Nephron (organoid): Measurements from ENCODE around the gene OBP2A.

Experiments used
- H3K27ac Mint-ChIP-seq, 3 experiments: 2 replicates each; pipeline ENCODE4 v1.8.0; 2020; ENCODE audit warnings: mixed read lengths in 3 of 3, mild to moderate bottlenecking in 2 of 3, moderate library complexity in 1 of 3
- H3K27me3 Mint-ChIP-seq: 2 replicates; pipeline ENCODE4 v1.8.0; 2021; ENCODE audit warnings: low read depth, mild to moderate bottlenecking, moderate library complexity, mixed read lengths
- H3K36me3 Mint-ChIP-seq: 2 replicates; pipeline ENCODE4 v1.8.0; 2020; ENCODE audit warnings: low read depth, mixed read lengths
- H3K4me1 Mint-ChIP-seq: 2 replicates; pipeline ENCODE4 v1.8.0; 2020; ENCODE audit warnings: mixed read lengths
- H3K4me3 Mint-ChIP-seq, 3 experiments: 2 replicates each; pipeline ENCODE4 v1.8.0; 2020; ENCODE audit warnings: mild to moderate bottlenecking in 3 of 3, mixed read lengths in 3 of 3, moderate library complexity in 2 of 3
- H3K9me3 Mint-ChIP-seq: 2 replicates; pipeline ENCODE4 v1.8.0; 2020; ENCODE audit warnings: mixed read lengths
- TF ChIP-seq, protein P1 (sequence below), 3 experiments: fragments of 200-600 bp; sonication (generic); IDR thresholded peaks; one replicate each; pipeline ENCODE4 v1.5.0; 2021; ENCODE audit warnings: antibody characterized with exemption in 3 of 3; ENCODE audit not compliant: unreplicated experiment in 3 of 3

OBP2A gene

DNA sequence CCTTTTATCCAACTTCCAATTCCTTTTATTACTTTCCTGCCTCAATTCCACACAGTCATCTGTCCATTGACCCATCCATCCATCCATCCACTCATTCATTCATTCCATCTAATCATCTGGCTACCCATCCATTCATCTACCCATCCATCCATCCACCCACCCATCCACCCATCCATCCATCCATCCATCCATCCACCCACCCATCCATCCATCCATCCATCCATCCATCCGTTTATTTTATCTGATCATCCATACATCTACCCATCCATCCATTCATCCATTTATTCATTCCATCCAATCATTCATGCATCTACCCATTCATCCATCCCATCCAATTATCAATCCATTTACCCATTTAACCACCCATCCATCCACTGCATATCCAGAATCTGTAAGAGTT lies 27.2 kb downstream of the OBP2A start:
- Mint-ChIP-seq H3K4me3 (no peak overlapping the region), H3K4me1 (no peaks in the 10 kb centered on the region), H3K9me3 (peaks cover 9% of the 10 kb centered on the region), H3K36me3 (no peaks in the 10 kb centered on the region), H3K27me3 (no peaks in the 10 kb centered on the region), H3K27ac (no peak overlapping the region)
- TF ChIP-seq, protein P1, sequence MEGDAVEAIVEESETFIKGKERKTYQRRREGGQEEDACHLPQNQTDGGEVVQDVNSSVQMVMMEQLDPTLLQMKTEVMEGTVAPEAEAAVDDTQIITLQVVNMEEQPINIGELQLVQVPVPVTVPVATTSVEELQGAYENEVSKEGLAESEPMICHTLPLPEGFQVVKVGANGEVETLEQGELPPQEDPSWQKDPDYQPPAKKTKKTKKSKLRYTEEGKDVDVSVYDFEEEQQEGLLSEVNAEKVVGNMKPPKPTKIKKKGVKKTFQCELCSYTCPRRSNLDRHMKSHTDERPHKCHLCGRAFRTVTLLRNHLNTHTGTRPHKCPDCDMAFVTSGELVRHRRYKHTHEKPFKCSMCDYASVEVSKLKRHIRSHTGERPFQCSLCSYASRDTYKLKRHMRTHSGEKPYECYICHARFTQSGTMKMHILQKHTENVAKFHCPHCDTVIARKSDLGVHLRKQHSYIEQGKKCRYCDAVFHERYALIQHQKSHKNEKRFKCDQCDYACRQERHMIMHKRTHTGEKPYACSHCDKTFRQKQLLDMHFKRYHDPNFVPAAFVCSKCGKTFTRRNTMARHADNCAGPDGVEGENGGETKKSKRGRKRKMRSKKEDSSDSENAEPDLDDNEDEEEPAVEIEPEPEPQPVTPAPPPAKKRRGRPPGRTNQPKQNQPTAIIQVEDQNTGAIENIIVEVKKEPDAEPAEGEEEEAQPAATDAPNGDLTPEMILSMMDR (IDR thresholded peaks at IDR 0.05; ENCODE audit: unreplicated experiment in 3 of 3), result no peak

DNA sequence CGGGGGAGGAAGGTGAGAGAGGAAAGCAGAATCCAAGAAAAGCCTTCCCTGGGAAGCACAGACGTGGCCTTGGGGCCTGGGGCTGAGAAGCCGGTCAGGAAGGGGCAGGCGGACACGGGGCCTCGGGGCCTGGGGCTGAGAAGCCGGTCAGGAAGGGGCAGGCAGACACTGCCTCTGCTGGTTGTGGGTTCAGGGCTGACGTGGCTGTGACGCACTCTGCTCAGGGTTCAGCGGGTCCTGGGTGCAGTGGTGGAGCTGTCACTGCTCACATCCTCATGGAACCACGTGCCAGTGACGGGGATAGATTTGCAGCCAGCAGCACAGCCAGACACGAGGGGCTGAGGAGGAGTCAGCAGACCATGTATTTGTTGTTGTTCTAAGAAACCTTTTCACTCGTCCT lies 28.4 kb downstream of the OBP2A start:
- no peaks in the 10 kb centered on the region for H3K27me3 Mint-ChIP-seq
- no peaks in the 10 kb centered on the region for H3K4me1 Mint-ChIP-seq
- no peaks in the 10 kb centered on the region for H3K36me3 Mint-ChIP-seq
- H3K27ac Mint-ChIP-seq, result no peak overlapping the region
- TF ChIP-seq, protein P1 (IDR thresholded peaks at IDR 0.05; ENCODE audit: unreplicated experiment in 3 of 3), result no peak
- no peak overlapping the region for H3K4me3 Mint-ChIP-seq
- peaks cover 3% of the 10 kb centered on the region for H3K9me3 Mint-ChIP-seq

DNA sequence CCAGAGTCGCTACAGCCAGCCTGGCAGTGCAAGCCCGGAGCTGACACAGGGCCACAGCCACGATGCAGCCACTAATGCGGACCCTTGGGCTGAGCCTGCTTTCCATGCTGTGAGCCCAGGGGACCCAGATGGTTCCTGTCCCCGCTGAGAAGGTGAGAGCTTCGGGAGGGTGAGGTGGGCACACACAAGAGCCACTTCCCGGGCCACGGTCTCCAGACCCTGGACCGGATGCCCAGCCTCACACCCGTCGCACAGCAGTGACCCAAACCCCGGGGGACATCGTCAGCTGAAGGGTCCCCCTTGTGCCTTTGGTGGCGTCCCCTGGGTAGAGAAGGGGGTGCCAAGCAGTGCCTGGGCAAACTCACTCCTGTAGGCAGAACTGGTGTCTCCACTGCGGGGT lies 29.0 kb downstream of the OBP2A start:
- TF ChIP-seq, protein P1 (IDR thresholded peaks at IDR 0.05; ENCODE audit: unreplicated experiment in 3 of 3), result no peak
- no peak overlapping the region for H3K27ac Mint-ChIP-seq
- no peaks in the 10 kb centered on the region for H3K36me3 Mint-ChIP-seq
- no peaks in the 10 kb centered on the region for H3K27me3 Mint-ChIP-seq
- no peaks in the 10 kb centered on the region for H3K9me3 Mint-ChIP-seq
- no peak overlapping the region for H3K4me3 Mint-ChIP-seq
- H3K4me1 Mint-ChIP-seq, result no peaks in the 10 kb centered on the region

DNA sequence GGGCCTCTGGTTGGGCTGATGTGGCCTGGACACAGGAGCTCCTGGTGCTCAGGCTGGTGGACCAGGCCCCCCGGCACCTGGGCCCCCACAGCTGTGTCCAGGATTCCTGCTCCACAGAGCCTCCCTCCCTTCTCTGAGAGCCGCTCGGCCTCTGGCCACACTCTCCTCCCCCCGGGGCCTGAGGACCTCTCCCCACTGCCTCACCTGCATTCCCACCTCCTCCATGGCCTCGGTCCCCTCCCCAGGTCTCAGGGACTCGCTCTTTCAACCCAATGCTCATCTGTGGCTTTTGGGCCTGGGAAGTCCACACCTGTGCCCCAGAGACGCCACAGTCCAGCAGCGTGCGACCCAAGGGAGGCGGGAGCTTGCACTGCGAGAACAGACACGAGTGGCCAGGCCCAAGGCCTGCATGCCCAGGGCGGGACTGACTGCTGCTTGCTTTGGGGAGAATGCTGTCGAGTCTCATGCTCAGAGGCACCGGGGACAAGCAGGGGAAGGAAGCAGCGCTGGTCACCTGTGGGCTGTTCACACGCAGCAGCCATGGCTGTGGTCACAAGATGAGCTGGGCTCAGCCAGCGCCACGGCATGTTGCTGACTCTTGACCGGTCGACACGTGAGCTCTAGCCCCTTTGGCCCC lies 30.2 kb downstream of the OBP2A start:
- H3K36me3 Mint-ChIP-seq, result no peaks in the 10 kb centered on the region
- H3K4me1 Mint-ChIP-seq, result no peaks in the 10 kb centered on the region
- peaks cover 3% of the 10 kb centered on the region for H3K27me3 Mint-ChIP-seq
- TF ChIP-seq, protein P1 (IDR thresholded peaks at IDR 0.05; ENCODE audit: unreplicated experiment in 3 of 3), result no peak
- no peak overlapping the region for H3K27ac Mint-ChIP-seq
- no peak overlapping the region for H3K4me3 Mint-ChIP-seq
- H3K9me3 Mint-ChIP-seq, result no peaks in the 10 kb centered on the region

DNA sequence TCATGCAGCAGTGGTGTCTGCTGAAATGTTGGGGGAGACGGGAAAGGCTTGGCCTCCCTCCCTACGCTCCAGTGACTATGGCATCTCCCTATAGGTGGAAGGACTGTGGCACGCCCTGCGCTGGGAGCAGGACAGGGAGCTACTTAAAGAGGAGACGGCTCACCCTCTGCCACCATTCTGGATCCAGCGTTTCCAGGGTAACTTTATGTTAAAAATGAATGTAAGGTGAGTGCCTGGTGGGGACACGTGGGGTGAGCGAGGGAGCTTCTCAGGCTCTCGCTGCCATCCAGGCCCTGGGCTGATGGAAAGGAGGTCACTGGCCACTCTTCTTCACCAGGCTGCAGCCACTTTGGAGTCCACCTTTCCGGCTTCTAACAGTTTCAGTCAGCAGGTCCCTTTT lies 31.3 kb downstream of the OBP2A start:
- Mint-ChIP-seq H3K4me3 (no peak overlapping the region), H3K27ac (no peak overlapping the region)

DNA sequence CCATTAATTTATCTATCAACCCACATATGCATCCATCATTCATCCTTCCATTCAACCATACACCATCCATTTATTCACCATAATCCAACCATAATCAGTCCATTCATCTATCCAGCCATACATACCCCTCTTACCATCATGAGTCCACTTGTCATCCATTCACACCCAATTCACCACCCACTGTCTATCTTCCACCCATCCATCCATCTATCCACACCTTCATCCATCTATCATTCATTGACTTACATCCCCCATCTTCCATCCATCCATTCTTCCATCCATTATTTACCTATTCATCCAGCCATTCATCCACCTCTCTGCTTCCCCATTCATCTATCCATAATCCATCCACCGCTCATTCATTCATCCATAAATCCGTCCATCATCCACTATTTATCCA lies 33.4 kb downstream of the OBP2A start:
- Mint-ChIP-seq H3K4me1 (no peaks in the 10 kb centered on the region), H3K27me3 (peaks cover 5% of the 10 kb centered on the region), H3K9me3 (no peaks in the 10 kb centered on the region), H3K4me3 (no peak overlapping the region), H3K27ac (no peak overlapping the region), H3K36me3 (no peaks in the 10 kb centered on the region)
- TF ChIP-seq, protein P1 (IDR thresholded peaks at IDR 0.05; ENCODE audit: unreplicated experiment in 3 of 3), result no peak

More for the DNA sequence above, 31.3 kb downstream of the OBP2A start:
- Mint-ChIP-seq H3K27me3 (peaks cover 5% of the 10 kb centered on the region), H3K4me1 (no peaks in the 10 kb centered on the region), H3K9me3 (no peaks in the 10 kb centered on the region), H3K36me3 (no peaks in the 10 kb centered on the region)
- TF ChIP-seq, protein P1 (IDR thresholded peaks at IDR 0.05; ENCODE audit: unreplicated experiment in 3 of 3), result no peak
